Ovary (tissue), 9 donors: Measurements from ENCODE around the gene METAP2. TPM values are rescaled to one million over a fixed set of nuclear protein-coding genes. Genes with fewer than 3 reads are reported as not detected.

Experiments
- DNase-seq, 5 donors: peaks; one replicate each; pipeline ENCODE4 v3.0.0-alpha.2; 2019 to 2020
- H3K27ac ChIP-seq, 2 donors: fragments of 200-600 bp; one replicate each; pipeline versions ENCODE4 v1.5.1 to v1.8.0; 2019 to 2022
- H3K27me3 ChIP-seq: fragments of 200-600 bp; one replicate; pipeline ENCODE4 v1.8.0; 2022
- H3K36me3 ChIP-seq: fragments of 200-600 bp; sonication (generic); one replicate; pipeline ENCODE4 v1.5.1; 2019
- H3K4me1 ChIP-seq: one replicate; pipeline ENCODE4 v1.8.1; 2013; ENCODE audit warnings: mild to moderate bottlenecking, moderate library complexity; ENCODE audit not compliant: insufficient read depth
- H3K4me3 ChIP-seq: fragments of 200-600 bp; sonication (generic); one replicate; pipeline ENCODE4 v1.5.1; 2017
- H3K9me3 ChIP-seq, 2 donors: fragments of 200-600 bp in 1 of 2; sonication (generic) in 1 of 2; one replicate each; pipeline versions ENCODE4 v1.5.1 to v1.8.1; 2013 to 2019; ENCODE audit warnings: mild to moderate bottlenecking in 1 of 2, moderate library complexity in 1 of 2
- EP300 ChIP-seq: sonication (generic); formaldehyde crosslinking; IDR thresholded peaks from one replicate; pipeline ENCODE4 v1.6.1; 2017; ENCODE audit warnings: antibody characterized with exemption
- POLR2A ChIP-seq: fragments of 450-650 bp; IDR thresholded peaks from one replicate; pipeline ENCODE4 v1.6.1; 2017; ENCODE audit warnings: antibody characterized with exemption, mild to moderate bottlenecking, moderate library complexity
- WGBS, 3 donors: extraction: QIAGEN DNeasy Blood & Tissue Kit in 1 of 3; methylation state at CpG; one replicate each; pipeline versions ENCODE4 v1.1.5 to v1.1.7; 2013 to 2017; 5-methylcytosine and 5-hydroxymethylcytosine counted together
- intact Hi-C, 4 donors: fragments of 100-400 bp; cut with DNase I; formaldehyde crosslinking; loops; one replicate each; pipeline versions ENCODE4 v1.11.0 to v1.15.1; 2022 to 2023
- polyA plus RNA-seq, 2 donors: library from polyadenylated mRNA; stranded (reverse); fragments of 200-250 nt in 1 of 2; fragments of 350-450 nt in 1 of 2; fragmentation: Illumina TruSeq in 1 of 2; extraction: RNeasy Lipid Tissue Mini Kit (QIAGEN cat#74804) in 1 of 2; gene quantifications; one replicate each; pipeline ENCODE4 v1.2.3, GENCODE V29; 2013 to 2014
- total RNA-seq, 7 donors: library from RNA; depleted of rRNA in 2 of 7; stranded (reverse); fragments of >200 nt in 2 of 7; fragmentation: NEBNext Ultra II Directional in 3 of 7; extraction: Animal tissue kit (Norgen Biotek cat#: 25700) in 3 of 7; gene quantifications; one replicate each; pipeline versions ENCODE4 v1.1.0 to v1.2.4, GENCODE V29; 2016 to 2023
- TF ChIP-seq, protein P1 (sequence below), 3 donors: fragments of 450-650 bp in 2 of 3; fragments of 200-600 bp in 1 of 3; IDR thresholded peaks; one replicate each; pipeline versions ENCODE4 v1.5.1 to v1.8.0; 2016 to 2022; ENCODE audit warnings: antibody characterized with exemption in 3 of 3, mild to moderate bottlenecking in 1 of 3
- donor health status: DM: no; HTN: no; CAD: no; lungs with moderate emphysema.
- donor health status: DM: no; HTN: no; CAD: no.
- donor health status: Bipolar disorder and iron deficiency.
- donor health status: DM: yes; HTN: yes; CAD: no.
- donor health status: DM: no; HTN: no; CAD: no.
- donor health status: DM: yes; HTN: yes; CAD: no.

METAP2 gene
- total and polyA plus RNA-seq, 9 donors, result 52.1 to 131 (median 62.5) TPM

DNA sequence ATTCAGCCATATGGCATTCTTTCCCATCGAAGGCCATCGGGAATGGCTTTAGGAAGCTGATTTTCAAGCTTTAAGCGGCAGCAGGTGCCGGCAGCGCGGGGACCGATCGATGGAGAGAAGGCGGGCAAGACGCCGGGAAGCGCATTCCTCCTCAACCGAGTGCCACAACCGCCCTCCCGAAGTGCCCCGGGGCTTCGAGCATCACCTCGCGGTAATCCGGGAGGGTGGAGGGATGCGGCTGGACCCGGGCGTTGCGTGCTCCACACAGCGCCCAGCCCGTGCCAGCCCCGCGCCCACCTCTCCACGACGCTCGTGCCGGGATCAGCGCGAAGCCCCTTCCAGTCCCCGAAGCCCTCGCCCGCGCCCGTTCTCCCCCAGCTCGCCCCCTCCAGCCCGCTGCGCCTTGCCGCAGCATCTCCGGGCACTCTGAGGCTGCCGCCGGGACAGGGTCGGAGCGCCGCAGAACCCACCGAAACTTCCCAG lies 74.1 kb downstream of the METAP2 start:
- H3K27ac ChIP-seq, result peak overlapping the region; percentile 56 to 73
- H3K4me3 ChIP-seq, result peak overlapping the region; percentile 85
- H3K27me3 ChIP-seq, result no peaks in the 10 kb centered on the region
- H3K9me3 ChIP-seq, result no peaks in the 10 kb centered on the region
- WGBS, 3 donors, result 1% methylated on average over 50 of the region's 50 CpGs
- no peaks in the 10 kb centered on the region for H3K4me1 ChIP-seq
- intact Hi-C loops, result loop anchor here in 1 of 4 donors (5.0 kb wide), 1 partner anchor 1531 kb away; no protein-coding TSS in a partner anchor
- TF ChIP-seq POLR2A (no peak), EP300 (no peak)
- TF ChIP-seq, protein P1, sequence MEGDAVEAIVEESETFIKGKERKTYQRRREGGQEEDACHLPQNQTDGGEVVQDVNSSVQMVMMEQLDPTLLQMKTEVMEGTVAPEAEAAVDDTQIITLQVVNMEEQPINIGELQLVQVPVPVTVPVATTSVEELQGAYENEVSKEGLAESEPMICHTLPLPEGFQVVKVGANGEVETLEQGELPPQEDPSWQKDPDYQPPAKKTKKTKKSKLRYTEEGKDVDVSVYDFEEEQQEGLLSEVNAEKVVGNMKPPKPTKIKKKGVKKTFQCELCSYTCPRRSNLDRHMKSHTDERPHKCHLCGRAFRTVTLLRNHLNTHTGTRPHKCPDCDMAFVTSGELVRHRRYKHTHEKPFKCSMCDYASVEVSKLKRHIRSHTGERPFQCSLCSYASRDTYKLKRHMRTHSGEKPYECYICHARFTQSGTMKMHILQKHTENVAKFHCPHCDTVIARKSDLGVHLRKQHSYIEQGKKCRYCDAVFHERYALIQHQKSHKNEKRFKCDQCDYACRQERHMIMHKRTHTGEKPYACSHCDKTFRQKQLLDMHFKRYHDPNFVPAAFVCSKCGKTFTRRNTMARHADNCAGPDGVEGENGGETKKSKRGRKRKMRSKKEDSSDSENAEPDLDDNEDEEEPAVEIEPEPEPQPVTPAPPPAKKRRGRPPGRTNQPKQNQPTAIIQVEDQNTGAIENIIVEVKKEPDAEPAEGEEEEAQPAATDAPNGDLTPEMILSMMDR (IDR thresholded peaks at IDR 0.05), result no peak
- H3K36me3 ChIP-seq, result no peaks in the 10 kb centered on the region
- DNase-seq, result peak in 4 of 5 donors; percentile 37 to 54 (median 44)

DNA sequence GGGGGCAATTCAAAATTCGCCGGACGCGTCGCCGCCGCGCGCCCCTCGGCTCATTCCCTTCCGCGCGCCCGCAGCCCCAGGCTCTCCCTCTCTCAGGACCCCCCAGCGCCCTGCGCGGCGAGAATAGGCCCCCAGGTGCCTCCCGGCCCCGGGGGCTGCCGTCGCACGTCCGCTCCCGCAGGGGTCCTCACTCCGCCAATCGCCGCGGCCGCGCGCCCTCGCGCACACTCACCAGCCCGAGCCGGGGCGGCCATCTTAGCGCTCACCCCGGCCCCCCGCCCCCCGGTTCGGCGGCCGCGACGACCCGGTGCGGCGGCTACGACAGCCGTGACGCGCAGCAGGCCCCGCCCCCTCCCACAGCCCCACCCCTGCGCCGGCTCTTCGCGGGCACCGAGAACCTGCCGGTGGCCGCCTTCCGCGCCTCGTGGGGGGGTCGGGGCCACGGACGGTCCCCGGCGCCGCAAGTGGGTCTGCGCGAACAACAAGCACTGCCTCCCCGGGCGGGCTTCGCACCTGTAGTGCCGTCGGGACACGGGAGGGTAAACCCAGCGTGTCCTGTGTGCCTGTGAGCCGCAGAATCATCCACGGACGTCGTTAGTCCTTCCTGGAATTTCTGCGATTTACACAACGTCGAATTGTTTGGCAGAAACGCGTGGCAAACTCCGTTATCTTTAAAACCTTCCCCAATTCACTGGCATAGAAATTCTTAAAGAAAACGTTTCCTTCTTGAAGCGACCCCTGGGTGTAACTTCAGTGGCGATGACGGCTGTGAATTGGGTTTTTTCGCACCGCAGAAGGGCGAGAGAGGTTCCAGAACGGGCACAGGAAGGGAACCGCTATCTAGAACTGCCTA lies 74.8 kb downstream of the METAP2 start:
- TF ChIP-seq POLR2A, result peak; percentile 70
- TF ChIP-seq, protein P1 (IDR thresholded peaks at IDR 0.05), result no peak
- no peak for TF ChIP-seq EP300
- Histone ChIP-seq H3K4me3 (peak overlapping the region; percentile 85), H3K27ac (peak overlapping the region; percentile 56 to 73), H3K4me1 (no peaks in the 10 kb centered on the region), H3K9me3 (no peaks in the 10 kb centered on the region), H3K27me3 (no peaks in the 10 kb centered on the region), H3K36me3 (no peaks in the 10 kb centered on the region)
- peak; percentile 63 to 77 (median 74) for DNase-seq
- intact Hi-C loops, result loop anchor here in 1 of 4 donors (5.0 kb wide), 1 partner anchor 1531 kb away; no protein-coding TSS in a partner anchor
- WGBS, 3 donors, result 5 to 11% (median 6%) methylated on average over 44 to 98 of the region's 98 CpGs

DNA sequence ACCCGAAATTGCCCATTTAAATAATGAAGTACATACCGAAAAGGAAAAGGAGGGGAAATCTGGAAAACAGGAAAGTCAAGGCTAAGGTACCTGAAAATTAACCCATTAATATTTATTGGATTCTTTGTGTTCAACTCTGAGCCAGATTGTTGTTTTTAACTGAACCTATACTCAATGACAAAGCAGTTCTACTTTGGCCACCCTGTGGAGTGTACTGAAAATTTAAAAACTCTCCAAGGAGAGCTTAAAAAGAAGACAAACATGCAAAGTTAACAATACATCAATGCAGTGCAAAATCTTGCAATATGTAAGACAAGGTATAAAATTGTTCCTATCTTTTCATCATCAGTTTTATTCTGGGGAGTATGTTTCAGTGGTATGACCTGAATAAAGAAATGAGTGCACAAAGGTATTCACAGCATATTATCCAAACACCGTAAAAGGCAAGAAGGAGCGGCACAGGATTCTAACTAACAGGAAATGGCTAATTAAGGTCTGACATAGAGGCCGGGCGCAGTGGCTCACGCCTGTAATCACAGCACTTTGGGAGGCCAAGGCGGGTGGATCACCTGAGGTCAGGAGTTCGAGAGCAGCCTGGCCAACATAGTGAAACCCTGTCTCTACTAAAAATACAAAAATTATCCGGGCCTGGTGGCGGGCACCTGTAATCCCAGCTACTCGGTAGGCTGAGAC lies 75.6 kb downstream of the METAP2 start:
- no peak for DNase-seq
- no peaks in the 10 kb centered on the region for H3K9me3 ChIP-seq
- H3K4me1 ChIP-seq, result no peaks in the 10 kb centered on the region
- no peaks in the 10 kb centered on the region for H3K36me3 ChIP-seq
- H3K27me3 ChIP-seq, result no peaks in the 10 kb centered on the region
- intact Hi-C loops, result loop anchor here in 1 of 4 donors (5.0 kb wide), 1 partner anchor 1532 kb away; no protein-coding TSS in a partner anchor
- H3K27ac ChIP-seq, result no peak overlapping the region
- no peak overlapping the region for H3K4me3 ChIP-seq
- WGBS, 3 donors, result 77 to 82% (median 81%) methylated on average over 12 of the region's 12 CpGs
- TF ChIP-seq, protein P1 (IDR thresholded peaks at IDR 0.05), result no peak
- TF ChIP-seq EP300 (no peak), POLR2A (no peak)

DNA sequence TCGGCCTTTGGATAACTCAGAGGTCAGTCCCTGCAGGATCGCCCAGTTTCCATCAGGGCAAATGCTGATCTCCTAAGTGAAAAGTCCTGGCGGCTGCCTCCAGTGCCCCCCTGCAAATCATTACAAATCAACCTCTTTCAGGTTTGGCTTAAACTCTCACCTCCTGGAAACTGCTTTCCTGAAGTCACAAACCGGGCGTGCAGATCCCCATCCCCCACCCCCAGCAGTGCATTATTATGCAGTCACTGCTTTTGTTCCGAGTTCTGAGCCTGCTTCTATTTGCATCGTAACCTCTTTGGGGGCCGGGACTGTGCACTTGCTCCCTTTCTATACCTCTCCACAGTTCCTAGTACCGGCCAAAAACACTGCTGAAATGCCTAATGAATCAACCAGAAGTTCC lies 77.4 kb downstream of the METAP2 start, which contains the start of gene USP44:
Gene USP44 (minus strand): TSS at position 172 of the 400 bp plus-strand sequence. CDS start 17,220 bp downstream, outside the sequence.
- DNase-seq, result no peak
- no peaks in the 10 kb centered on the region for H3K27me3 ChIP-seq
- intact Hi-C loops, result no loop called here
- H3K36me3 ChIP-seq, result no peaks in the 10 kb centered on the region
- TF ChIP-seq EP300 (no peak), POLR2A (no peak)
- TF ChIP-seq, protein P1 (IDR thresholded peaks at IDR 0.05), result no peak
- H3K9me3 ChIP-seq, result no peaks in the 10 kb centered on the region
- H3K4me3 ChIP-seq, result no peak within 1 kb of the TSS
- H3K4me1 ChIP-seq, result no peaks in the 10 kb centered on the region
- WGBS, 3 donors, result 50 to 61% (median 57%) methylated on average over 9 of the region's 9 CpGs
- no peak within 1 kb of the TSS for H3K27ac ChIP-seq
